TTC549 (cell line): Measurements from ENCODE around the gene CERT1.
"Not testable (repeated sequence)": the region's sequence is repeated elsewhere in the genome, so short reads cannot be mapped to it uniquely, and the experiment has no call there.

Experiments used
- FAIRE-seq: peaks from 2 replicates; lab custom pipeline; 2012; peaks lifted over from hg19 to GRCh38; lab: Jason Lieb, UNC

Gene CERT1

DNA sequence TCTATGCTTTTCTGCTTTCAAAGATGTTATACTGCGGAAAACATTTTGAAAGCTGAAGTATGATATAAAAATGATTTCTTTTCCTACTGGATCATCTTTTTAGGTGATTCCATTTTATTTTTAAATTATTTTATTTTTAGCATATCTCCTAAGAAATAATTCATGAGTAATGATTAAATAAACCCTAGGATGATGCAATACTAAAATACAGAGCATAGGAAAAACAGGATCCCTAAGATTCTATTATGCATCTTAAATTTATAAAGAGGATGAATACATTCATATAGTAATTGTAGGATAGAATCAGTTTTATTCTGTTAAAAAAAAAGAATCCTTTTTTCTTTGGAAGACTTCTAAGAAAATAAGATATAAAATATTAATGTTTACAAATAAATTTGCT lies 11.1 kb upstream of the CERT1 start:
- FAIRE-seq: no peak

DNA sequence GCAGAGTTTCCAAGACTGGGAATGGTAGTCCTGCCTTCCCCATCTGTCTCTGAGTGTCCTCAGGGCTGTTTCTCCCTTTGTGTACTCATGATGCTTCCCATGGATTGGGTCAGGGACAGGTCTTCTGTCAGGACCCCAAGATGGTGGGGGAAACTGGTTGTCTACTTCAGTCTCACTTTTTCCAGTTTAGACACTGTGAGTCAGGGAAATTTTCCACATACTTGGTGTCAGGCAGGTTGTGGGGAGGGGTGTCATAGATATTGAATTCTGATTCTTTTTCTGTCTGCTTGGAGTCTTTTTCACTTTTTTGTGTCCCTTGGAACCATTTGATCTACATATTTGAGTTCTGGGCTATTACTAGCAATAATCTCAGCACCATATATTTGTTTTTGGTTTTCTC lies 10.6 kb upstream of the CERT1 start:
- FAIRE-seq: no peak

GRCh38 chr5:75521195-75521594 lies 9.8 kb upstream of the CERT1 start:
- FAIRE-seq: no peak

DNA sequence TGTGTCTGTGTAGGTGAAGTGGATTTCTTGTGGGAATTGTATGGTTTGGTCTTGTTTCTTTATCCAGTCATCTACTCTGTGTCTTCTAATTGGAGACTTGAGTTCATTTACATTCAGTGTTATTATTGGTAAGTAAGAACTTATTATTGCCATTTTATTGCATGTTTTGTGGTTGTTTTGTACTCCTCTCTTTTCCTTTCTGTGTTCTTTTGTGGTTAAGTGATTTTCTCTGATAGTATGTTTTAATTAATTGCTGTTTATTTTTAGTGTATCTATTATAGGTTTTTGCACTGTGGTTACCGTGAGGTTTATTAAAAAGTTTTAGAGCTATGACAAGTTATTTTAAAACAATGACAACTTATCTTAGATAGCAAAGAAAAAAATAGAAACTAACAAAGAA lies 8.3 kb upstream of the CERT1 start:
- FAIRE-seq: no peak

- no peak for FAIRE-seq
These were observed 2.9 kb upstream of the CERT1 start for GRCh38 chr5:75514323-75514722.

GRCh38 chr5:75513841-75514240 lies 2.4 kb upstream of the CERT1 start:
- peak; percentile 37 for FAIRE-seq

GRCh38 chr5:75512383-75513074 lies 1.1 kb upstream of the CERT1 start:
- FAIRE-seq: no peak

GRCh38 chr5:75510836-75511434 lies 494 bp downstream of the CERT1 start:
- no peak for FAIRE-seq

- FAIRE-seq: no peak
These were observed 1.0 kb downstream of the CERT1 start for GRCh38 chr5:75510417-75510835.

DNA sequence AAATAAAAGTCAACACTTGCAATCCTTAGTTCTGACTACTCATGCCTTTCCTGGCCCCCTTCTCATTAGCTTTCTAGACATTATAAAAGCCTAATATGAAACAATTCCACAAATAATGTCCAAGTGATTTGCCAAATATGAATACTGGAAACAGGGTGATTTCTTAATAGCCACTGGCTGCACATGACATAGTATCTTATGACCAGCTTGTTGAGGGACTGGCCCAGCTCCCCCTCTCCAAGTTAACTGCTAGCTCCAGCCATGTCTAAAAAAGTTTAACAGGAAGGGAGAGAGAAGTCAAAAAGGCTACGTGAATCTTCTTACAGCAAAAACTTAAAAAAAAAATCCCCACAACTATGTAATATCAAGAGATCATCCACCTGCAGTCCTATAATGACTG lies 1.5 kb downstream of the CERT1 start:
- no peak for FAIRE-seq

GRCh38 chr5:75509546-75509945 lies 1.9 kb downstream of the CERT1 start:
- no peak for FAIRE-seq

DNA sequence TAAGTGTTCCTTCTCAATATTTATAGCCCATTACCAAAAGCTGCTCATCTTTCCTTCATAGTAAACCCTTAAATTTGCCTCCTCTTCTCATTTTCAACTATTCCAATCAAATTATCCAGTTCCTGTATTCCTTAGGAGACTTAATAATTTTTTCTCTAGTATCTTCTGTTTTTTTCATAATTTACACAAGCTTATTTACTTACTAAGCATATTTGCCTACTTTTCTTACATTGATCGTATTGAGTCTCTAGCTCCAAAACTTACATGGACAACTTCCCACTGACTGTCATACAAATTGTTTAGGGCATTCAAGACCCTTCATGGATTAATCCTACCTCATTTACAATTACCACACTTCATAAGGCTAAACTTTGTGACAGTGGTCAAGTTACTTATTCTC lies 3.6 kb downstream of the CERT1 start:
- no peak for FAIRE-seq

DNA sequence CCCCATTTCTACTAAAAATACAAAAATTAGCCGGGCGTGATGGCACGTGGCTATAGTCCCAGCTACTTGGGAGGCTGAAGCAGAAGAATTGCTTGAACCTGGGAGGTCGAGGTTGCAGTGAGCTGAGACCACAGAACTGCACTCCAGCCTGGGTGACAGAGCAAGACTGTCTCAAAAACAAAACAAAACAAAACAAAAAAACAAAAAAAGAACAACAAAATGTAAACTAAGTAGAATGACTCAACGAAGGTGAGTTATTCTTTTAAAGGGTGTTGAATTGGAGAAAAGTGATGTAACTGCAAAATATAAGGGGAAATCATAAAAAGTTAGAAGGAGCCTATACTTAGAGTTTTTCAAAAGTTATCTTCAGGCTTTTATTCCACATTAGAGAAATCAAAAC lies 6.3 kb downstream of the CERT1 start:
- not testable (repeated sequence) for FAIRE-seq

GRCh38 chr5:75498875-75499274 lies 12.6 kb downstream of the CERT1 start:
- FAIRE-seq: not testable (repeated sequence)

- FAIRE-seq: no peak
These were observed 13.1 kb downstream of the CERT1 start for GRCh38 chr5:75498208-75498777.

GRCh38 chr5:75496026-75496425 lies 15.4 kb downstream of the CERT1 start:
- FAIRE-seq: no peak

DNA sequence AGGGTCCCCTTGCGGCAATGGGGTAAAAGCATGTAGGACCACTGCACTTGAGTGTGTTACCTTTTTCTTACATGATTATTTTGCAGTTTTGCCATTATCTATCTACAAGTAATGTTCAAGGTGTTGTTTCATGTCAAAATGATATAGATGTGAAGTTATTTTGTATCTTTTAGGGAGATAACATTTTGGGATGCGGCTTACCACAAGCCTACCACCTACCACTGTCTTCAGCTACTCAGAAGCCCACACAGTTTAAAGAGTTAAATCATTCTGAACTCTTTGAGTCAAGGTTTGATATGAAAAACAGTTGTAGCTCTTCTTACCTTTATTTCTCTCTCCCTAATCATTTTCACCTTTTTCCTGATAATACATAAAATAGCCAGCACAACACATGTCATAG lies 19.8 kb downstream of the CERT1 start:
- no peak for FAIRE-seq

GRCh38 chr5:75489847-75490246 lies 21.6 kb downstream of the CERT1 start:
- FAIRE-seq: not testable (repeated sequence)

GRCh38 chr5:75484605-75485004 lies 26.8 kb downstream of the CERT1 start:
- FAIRE-seq: no peak

- no peak for FAIRE-seq
These were observed 28.9 kb downstream of the CERT1 start for GRCh38 chr5:75482482-75482881.

DNA sequence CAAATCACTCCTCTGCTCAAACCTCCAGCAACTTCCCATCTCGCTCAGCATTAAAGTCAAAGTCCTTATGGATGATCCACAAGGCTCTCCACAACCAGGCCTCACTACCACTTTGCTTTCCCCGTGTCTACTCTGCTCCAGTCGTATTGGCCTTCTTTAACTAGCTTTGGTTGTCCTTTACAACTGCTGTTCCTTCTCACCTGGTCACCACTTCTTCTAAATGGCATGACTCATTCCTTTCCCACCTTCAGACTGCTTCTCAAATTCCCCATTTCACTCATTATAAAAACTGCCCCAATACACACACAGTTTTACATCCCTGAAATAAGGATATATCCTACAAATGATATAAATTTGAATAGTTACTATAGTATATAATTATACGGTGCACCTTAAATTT lies 30.4 kb downstream of the CERT1 start:
- no peak for FAIRE-seq

DNA sequence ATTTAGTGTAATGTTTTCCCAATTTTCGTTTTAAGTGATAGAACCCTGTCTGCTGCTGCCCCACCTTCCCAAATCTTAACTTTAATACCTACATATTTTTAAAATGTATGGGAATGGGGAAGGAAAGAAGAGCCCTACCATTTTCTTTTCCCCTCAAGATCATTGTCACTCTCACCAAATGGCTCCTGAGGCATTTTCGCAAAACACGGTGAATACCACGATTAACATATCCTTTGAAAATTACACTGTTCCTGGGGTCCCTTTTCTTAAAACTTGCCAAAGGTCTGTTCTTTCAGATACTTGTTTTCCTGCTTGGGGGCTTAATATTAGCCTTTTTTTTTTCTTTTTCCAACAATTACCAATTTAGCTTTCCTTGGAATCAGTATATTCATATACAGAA lies 36.1 kb downstream of the CERT1 start:
- no peak for FAIRE-seq

DNA sequence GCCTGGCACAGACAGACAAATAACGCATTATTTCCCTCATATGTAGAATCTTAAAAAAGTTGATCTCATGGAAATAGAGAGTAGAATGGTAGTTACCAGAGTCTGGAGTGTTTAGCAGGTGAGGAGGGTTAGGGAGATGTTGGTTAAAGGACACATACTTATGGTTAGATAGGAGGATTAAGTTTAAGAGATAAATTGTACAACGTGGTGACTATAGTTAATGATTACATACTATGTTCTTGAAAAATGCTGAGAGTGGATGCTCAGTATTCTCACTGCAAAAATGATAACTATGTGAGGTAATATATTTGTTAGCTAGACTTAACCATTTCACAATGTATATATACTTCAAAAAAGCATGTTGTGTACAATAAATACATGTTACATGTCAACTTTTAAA lies 38.0 kb downstream of the CERT1 start:
- FAIRE-seq: no peak

- FAIRE-seq: no peak
These were observed 38.5 kb downstream of the CERT1 start for GRCh38 chr5:75472973-75473372.
